Adrenal gland (tissue), 12 donors: ENCODE results near the gene HTR2B. TPM values are rescaled to one million over a fixed set of nuclear protein-coding genes. Genes with fewer than 3 reads are reported as not detected.

Experiments
- DNase-seq, 7 donors: peaks; one replicate each; pipeline ENCODE4 v3.0.0-alpha.2; 2019 to 2020
- H3K27ac ChIP-seq, 5 donors: fragments of 200-600 bp; sonication (generic) in 4 of 5; 1 replicate in 3 of 5; 2 replicates in 2 of 5; pipeline versions ENCODE4 v1.5.1 to v1.8.0; 2016 to 2020; ENCODE audit warnings: mild to moderate bottlenecking in 1 of 5
- H3K27me3 ChIP-seq: fragments of 200-600 bp; 2 replicates; pipeline ENCODE4 v1.8.0; 2021
- H3K36me3 ChIP-seq, 2 donors: fragments of 200-600 bp; replicated peaks in 1 of 2; 1 replicate in 1 of 2; 2 replicates in 1 of 2; pipeline versions ENCODE4 v1.5.1 to v1.8.0; 2018 to 2022
- H3K4me1 ChIP-seq, 2 donors: fragments of 200-600 bp; replicated peaks in 1 of 2; 1 replicate in 1 of 2; 2 replicates in 1 of 2; pipeline versions ENCODE4 v1.5.1 to v1.8.0; 2018 to 2021
- H3K4me3 ChIP-seq, 4 donors: fragments of 200-600 bp; sonication (generic) in 3 of 4; one replicate each; pipeline ENCODE4 v1.5.1; 2016 to 2018
- H3K9me3 ChIP-seq, 3 donors: fragments of 200-600 bp; sonication (generic) in 1 of 3; replicated peaks in 1 of 3; 1 replicate in 2 of 3; 2 replicates in 1 of 3; pipeline versions ENCODE4 v1.5.1 to v1.8.0; 2016 to 2021
- CTCF ChIP-seq, 6 experiments: fragments of 450-650 bp in 4 of 6; fragments of 200-600 bp in 2 of 6; sonication (generic) in 1 of 6; IDR thresholded peaks; 1 replicate in 5 of 6; 2 replicates in 1 of 6; pipeline versions ENCODE4 v1.5.1 to v1.8.0; 2016 to 2021; ENCODE audit warnings: antibody characterized with exemption in 6 of 6, mild to moderate bottlenecking in 2 of 6, moderate library complexity in 1 of 6
- POLR2A ChIP-seq, 2 donors: fragments of 450-650 bp; IDR thresholded peaks; one replicate each; pipeline ENCODE4 v1.6.1; 2017; ENCODE audit warnings: antibody characterized with exemption in 2 of 2, mild to moderate bottlenecking in 2 of 2, moderate library complexity in 1 of 2
- WGBS, 4 donors: extraction: QIAGEN DNeasy Blood & Tissue Kit in 2 of 4; methylation state at CpG; one replicate each; pipeline versions ENCODE4 v1.1.5 to v1.1.7; 2013 to 2017; 5-methylcytosine and 5-hydroxymethylcytosine counted together
- intact Hi-C, 2 donors: fragments of 100-400 bp; cut with DNase I; formaldehyde crosslinking; loops; one replicate each; pipeline versions ENCODE4 v1.14.1 to v1.15.0; 2022 to 2023
- polyA plus RNA-seq, 3 donors: library from polyadenylated mRNA; stranded (reverse); fragments of 200-250 nt in 2 of 3; fragments of 350-450 nt in 1 of 3; fragmentation: Illumina TruSeq in 1 of 3; extraction: RNeasy Lipid Tissue Mini Kit (QIAGEN cat#74804) in 1 of 3; gene quantifications; one replicate each; pipeline ENCODE4 v1.2.3, GENCODE V29; 2013 to 2014
- small RNA-seq, 2 donors: library from RNA; depleted of rRNA; stranded (forward); fragments of <200 nt; gene quantifications; one replicate each; pipeline ENCODE3, GENCODE V24; 2016
- total RNA-seq, 9 donors: library from RNA; depleted of rRNA in 4 of 9; stranded (reverse); fragments of >200 nt in 4 of 9; fragments of 120-200 nt in 1 of 9; fragmentation: NEBNext Ultra II Directional in 1 of 9; extraction: Animal tissue kit (Norgen Biotek cat#: 25700) in 1 of 9; gene quantifications; one replicate each; pipeline versions ENCODE4 v1.1.0 to v1.2.4, GENCODE V29; 2013 to 2023
- donor health status: healthy with polysubstance abuse.
- donor health status: Bipolar disorder and iron deficiency.
- donor health status: DM: yes; HTN: yes; CAD: no.
- donor health status: DM: no; HTN: no; CAD: no.
- donor health status: DM: no; HTN: no; CAD: no.
- donor health status: DM: yes; HTN: yes; CAD: no.

Gene HTR2B
- total and polyA plus RNA-seq, 12 donors, result 1.2 to 90.0 (median 32.9) TPM

- WGBS, 4 donors, result 81 to 83% (median 82%) methylated on average over 4 of the region's 4 CpGs
- TF ChIP-seq POLR2A (IDR thresholded peaks at IDR 0.05) (no peak), CTCF (IDR thresholded peaks at IDR 0.05) (no peak)
- H3K9me3 ChIP-seq, result no peaks in the 10 kb centered on the region
- H3K27ac ChIP-seq, result no peak overlapping the region
- intact Hi-C loops, result no loop called here
- no peak for DNase-seq
- H3K4me3 ChIP-seq, result no peak overlapping the region
- no peaks in the 10 kb centered on the region for H3K27me3 ChIP-seq
- peaks cover 0 to 24% of the 10 kb centered on the region in 2 donors for H3K36me3 ChIP-seq
- peaks cover 3 to 47% of the 10 kb centered on the region in 2 donors for H3K4me1 ChIP-seq
Measured at GRCh38 chr2:231058761-231059550, 65.9 kb downstream of the HTR2B start.

Small RNA genes lying within 50 kb of the gene (small RNA-seq; reads per million reads assigned to genes)
- gene RNU1-93P, result 0 reads per million in 2 donors

Other genes with a start within 250 kb of the HTR2B start
- gene GPR55, start 199.8 kb downstream of the HTR2B start, total RNA-seq, result under 1 TPM in 3 of 9 donors, not detected in 6; 0.08 to 0.18 (median 0.14) TPM
- under 1 TPM in 2 of 3 donors, not detected in 1; 0.07 to 0.24 TPM for gene GPR55, start 199.8 kb downstream of the HTR2B start, polyA plus RNA-seq
- gene SPATA3, start 128.9 kb downstream of the HTR2B start, total RNA-seq, result not detected
- gene SPATA3, start 128.9 kb downstream of the HTR2B start, polyA plus RNA-seq, result not detected
- 1 to 10 TPM in 1 of 9 donors, under 1 TPM in 7, not detected in 1; 0.11 to 1.9 (median 0.57) TPM for gene C2orf72, start 87.5 kb downstream of the HTR2B start, total RNA-seq
- gene C2orf72, start 87.5 kb downstream of the HTR2B start, polyA plus RNA-seq, result 1 to 10 TPM in 2 of 3 donors, under 1 TPM in 1; 0.54 to 1.4 (median 1.2) TPM
- 100 to 1,000 TPM in 3 of 9 donors, 10 to 100 TPM in 6; 50.4 to 226 (median 88.5) TPM for gene PSMD1, start 68.2 kb downstream of the HTR2B start, total RNA-seq
- gene PSMD1, start 68.2 kb downstream of the HTR2B start, polyA plus RNA-seq, result 100 to 1,000 TPM in 1 of 3 donors, 10 to 100 TPM in 2; 38.9 to 203 (median 68.7) TPM
- gene ARMC9, start 73.6 kb upstream of the HTR2B start, total RNA-seq, result 100 to 1,000 TPM in 1 of 9 donors, 10 to 100 TPM in 8; 22.5 to 109 (median 59.0) TPM
- 10 to 100 TPM; 22.0 to 61.9 (median 49.3) TPM for gene ARMC9, start 73.6 kb upstream of the HTR2B start, polyA plus RNA-seq